Prostate gland (tissue), 2 donors: ENCODE data around the gene KCNG2.

Experiments used
- POLR2A ChIP-seq: fragments of 450-650 bp; IDR thresholded peaks from one replicate; pipeline ENCODE4 v1.6.1; 2016; ENCODE audit warnings: antibody characterized with exemption, mild to moderate bottlenecking
- TF ChIP-seq, protein P1 (sequence below), 4 experiments: fragments of 200-600 bp in 2 of 4; fragments of 450-650 bp in 2 of 4; sonication (generic) in 2 of 4; IDR thresholded peaks; 1 replicate in 3 of 4; 2 replicates in 1 of 4; pipeline ENCODE4 v1.5.1; 2016 to 2019; ENCODE audit warnings: antibody characterized with exemption in 4 of 4, mild to moderate bottlenecking in 2 of 4, moderate library complexity in 2 of 4

DNA sequence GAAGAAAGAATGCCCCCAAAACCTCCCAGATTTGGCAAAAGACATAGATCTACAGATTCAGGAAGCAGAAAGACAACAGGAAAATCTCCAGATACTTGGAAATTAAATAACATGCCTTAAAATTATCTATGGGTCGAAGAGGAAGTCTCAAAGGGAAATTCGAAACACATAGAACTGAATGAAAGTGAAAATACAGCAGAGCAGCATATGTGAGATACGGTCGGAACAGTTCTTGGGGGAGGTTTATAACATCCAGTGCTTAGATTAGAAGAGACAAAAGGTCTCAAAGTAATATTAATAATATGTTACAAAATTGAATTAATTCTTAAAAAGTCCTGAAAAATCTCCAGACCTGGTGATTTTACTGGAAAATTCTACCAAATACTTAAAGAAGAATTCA is 14.3 kb downstream of the KCNG2 start:
- TF ChIP-seq, protein P1, sequence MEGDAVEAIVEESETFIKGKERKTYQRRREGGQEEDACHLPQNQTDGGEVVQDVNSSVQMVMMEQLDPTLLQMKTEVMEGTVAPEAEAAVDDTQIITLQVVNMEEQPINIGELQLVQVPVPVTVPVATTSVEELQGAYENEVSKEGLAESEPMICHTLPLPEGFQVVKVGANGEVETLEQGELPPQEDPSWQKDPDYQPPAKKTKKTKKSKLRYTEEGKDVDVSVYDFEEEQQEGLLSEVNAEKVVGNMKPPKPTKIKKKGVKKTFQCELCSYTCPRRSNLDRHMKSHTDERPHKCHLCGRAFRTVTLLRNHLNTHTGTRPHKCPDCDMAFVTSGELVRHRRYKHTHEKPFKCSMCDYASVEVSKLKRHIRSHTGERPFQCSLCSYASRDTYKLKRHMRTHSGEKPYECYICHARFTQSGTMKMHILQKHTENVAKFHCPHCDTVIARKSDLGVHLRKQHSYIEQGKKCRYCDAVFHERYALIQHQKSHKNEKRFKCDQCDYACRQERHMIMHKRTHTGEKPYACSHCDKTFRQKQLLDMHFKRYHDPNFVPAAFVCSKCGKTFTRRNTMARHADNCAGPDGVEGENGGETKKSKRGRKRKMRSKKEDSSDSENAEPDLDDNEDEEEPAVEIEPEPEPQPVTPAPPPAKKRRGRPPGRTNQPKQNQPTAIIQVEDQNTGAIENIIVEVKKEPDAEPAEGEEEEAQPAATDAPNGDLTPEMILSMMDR (IDR thresholded peaks at IDR 0.05): no peak
- no peak for TF ChIP-seq POLR2A
